Measurements from ENCODE around the gene GMDS.

- TF ChIP-seq, protein P1, sequence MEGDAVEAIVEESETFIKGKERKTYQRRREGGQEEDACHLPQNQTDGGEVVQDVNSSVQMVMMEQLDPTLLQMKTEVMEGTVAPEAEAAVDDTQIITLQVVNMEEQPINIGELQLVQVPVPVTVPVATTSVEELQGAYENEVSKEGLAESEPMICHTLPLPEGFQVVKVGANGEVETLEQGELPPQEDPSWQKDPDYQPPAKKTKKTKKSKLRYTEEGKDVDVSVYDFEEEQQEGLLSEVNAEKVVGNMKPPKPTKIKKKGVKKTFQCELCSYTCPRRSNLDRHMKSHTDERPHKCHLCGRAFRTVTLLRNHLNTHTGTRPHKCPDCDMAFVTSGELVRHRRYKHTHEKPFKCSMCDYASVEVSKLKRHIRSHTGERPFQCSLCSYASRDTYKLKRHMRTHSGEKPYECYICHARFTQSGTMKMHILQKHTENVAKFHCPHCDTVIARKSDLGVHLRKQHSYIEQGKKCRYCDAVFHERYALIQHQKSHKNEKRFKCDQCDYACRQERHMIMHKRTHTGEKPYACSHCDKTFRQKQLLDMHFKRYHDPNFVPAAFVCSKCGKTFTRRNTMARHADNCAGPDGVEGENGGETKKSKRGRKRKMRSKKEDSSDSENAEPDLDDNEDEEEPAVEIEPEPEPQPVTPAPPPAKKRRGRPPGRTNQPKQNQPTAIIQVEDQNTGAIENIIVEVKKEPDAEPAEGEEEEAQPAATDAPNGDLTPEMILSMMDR (conservative IDR thresholded peaks at IDR 0.05; ENCODE audit: low read depth in 2 of 2), result no peak
- TF ChIP-seq EZH2 (IDR thresholded peaks at IDR 0.05; ENCODE audit: low read depth, unreplicated experiment) (no peak), REST (IDR thresholded peaks at IDR 0.05; ENCODE audit: unreplicated experiment) (no peak), POLR2AphosphoS5 (IDR thresholded peaks at IDR 0.05; ENCODE audit: low read depth) (no peak), NANOG (IDR thresholded peaks at IDR 0.05; ENCODE audit: borderline replicate concordance) (no peak), JUNB (IDR thresholded peaks at IDR 0.05; ENCODE audit: unreplicated experiment) (no peak), ZNF331 (CRISPR knock-in tag; IDR thresholded peaks at IDR 0.05; ENCODE audit: low read depth) (no peak), CREB1 (CRISPR knock-in tag; IDR thresholded peaks at IDR 0.05; ENCODE audit: low read depth) (no peak), EZH2phosphoT487 (IDR thresholded peaks at IDR 0.05; ENCODE audit: unreplicated experiment) (no peak), STAT1 (IDR thresholded peaks at IDR 0.05; ENCODE audit: unreplicated experiment) (no peak), ZNF114 (CRISPR knock-in tag; IDR thresholded peaks at IDR 0.05) (no peak), ZNF462 (CRISPR knock-in tag; IDR thresholded peaks at IDR 0.05) (no peak)
- TF ChIP-seq, protein P2, sequence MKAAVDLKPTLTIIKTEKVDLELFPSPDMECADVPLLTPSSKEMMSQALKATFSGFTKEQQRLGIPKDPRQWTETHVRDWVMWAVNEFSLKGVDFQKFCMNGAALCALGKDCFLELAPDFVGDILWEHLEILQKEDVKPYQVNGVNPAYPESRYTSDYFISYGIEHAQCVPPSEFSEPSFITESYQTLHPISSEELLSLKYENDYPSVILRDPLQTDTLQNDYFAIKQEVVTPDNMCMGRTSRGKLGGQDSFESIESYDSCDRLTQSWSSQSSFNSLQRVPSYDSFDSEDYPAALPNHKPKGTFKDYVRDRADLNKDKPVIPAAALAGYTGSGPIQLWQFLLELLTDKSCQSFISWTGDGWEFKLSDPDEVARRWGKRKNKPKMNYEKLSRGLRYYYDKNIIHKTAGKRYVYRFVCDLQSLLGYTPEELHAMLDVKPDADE (IDR thresholded peaks at IDR 0.05), result no peak
Measured at GRCh38 chr6:1613688-1614447, 631.5 kb downstream of the GMDS start.
